Subcutaneous adipose tissue (tissue), 4 donors: ENCODE results near the gene TNIK. TPM values are rescaled to one million over a fixed set of nuclear protein-coding genes. Genes with fewer than 3 reads are reported as not detected.

Experiments used
- CTCF ChIP-seq: fragments of 450-650 bp; IDR thresholded peaks from one replicate; pipeline ENCODE4 v1.5.1; 2016; ENCODE audit warnings: low read depth, mild to moderate bottlenecking, control low read depth, antibody characterized with exemption, moderate library complexity
- total RNA-seq, 4 donors: library from RNA; depleted of rRNA; stranded (reverse); fragments of >200 nt; gene quantifications; one replicate each; pipeline ENCODE4 v1.1.0, GENCODE V29; 2016

The TNIK gene
- total RNA-seq, 4 donors from 2014 or later: 1.5 to 11.7 (median 1.9) TPM

DNA sequence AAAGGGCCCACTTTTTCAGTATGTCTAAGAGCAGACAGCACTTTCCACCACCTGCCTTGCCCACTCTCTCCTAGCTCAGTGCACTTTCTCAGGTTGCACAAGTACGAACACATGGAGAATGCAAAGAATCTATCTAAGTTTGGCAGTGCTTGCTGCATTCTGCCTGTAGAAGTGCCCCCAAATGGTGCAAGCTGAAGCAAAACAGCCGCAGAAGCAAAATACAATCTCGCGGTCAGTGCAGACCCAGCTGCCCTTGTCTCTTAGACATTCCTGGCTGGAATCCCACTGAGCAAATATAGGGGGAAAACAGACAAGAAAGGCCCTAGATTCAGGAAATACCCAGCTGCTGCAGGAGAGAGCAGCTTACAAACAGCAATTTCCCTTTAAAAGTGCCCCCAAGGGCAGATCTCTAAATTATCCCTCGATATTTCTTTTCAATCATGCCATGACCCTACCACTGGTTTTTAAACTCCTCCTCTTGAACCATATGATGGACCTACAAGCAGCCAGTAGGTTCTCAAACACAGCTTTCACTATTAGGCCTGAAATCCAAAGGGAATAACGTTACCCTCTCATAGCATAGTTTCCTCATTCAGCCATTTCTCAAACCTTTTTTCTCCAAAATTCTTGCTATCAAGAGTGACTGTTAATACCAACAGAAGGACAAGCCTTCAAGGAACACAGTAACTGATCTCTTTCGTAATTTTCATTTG, 67.0 kb downstream of the TNIK start:
- no peak for TF ChIP-seq CTCF

- TF ChIP-seq CTCF: no peak
Observed at GRCh38 chr3:171391432-171391831, 68.8 kb downstream of the TNIK start.

DNA sequence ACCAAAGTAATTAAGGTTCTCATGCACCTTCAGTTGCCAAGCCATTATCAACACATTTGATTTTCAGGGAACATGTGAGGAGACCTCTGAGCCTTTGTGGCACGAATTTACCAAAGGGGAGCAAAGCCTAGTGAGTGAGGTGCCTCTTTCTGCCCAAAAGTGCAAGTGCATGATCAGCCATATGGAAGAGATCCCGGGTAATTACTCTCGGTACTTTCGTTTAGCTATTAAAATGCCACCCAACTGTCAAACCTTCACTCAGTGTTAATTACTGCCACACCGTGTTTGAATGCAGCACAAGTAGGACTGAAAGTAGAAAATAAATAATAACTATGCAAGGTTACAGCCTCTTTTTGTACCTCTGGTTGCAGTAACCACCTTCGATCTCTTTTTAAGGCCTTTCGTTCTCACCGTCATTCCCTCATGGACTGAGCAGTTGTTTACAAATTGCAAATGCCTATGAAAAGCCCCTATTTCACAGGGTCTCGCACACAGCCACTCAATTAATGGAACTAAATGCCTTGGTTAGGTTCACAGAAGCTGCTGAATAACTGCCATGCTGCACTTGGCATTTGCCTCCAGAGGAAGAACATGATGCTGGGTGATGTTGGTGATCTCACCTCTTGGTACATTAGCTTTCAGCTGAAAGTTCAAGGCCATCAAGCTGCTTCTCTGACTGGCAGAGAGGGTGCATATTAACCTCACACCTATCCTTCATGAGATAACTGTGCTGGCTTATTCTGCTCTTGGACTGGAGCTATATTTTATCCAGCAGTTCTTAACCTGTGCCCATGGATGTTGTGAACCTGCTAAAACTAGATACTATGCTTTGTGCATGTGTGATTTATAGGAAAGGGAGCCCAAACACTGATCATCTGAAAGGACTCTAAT, 69.9 kb downstream of the TNIK start:
- no peak for TF ChIP-seq CTCF

GRCh38 chr3:171389491-171389890, 70.7 kb downstream of the TNIK start:
- TF ChIP-seq CTCF: no peak

GRCh38 chr3:171388527-171388926, 71.7 kb downstream of the TNIK start:
- TF ChIP-seq CTCF: no peak

DNA sequence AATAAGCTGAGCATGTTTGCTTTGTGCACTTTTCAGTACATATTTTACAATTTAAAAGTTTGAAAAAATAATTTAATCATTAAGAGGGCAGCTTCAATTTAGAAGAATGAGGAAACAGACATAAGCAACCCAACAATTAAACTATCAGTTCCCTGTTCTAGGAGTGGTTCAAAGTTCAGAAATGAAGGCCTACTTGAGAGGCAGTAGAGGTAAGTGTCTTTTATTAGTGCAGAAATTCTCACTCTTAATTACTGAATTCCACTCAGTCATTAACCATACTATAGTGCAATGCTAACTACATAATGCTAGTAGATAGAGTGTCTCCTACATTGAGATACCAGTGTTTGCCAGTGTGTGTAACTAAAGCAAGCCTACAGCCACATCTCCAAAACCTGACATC, 73.1 kb downstream of the TNIK start:
- TF ChIP-seq CTCF: no peak

DNA sequence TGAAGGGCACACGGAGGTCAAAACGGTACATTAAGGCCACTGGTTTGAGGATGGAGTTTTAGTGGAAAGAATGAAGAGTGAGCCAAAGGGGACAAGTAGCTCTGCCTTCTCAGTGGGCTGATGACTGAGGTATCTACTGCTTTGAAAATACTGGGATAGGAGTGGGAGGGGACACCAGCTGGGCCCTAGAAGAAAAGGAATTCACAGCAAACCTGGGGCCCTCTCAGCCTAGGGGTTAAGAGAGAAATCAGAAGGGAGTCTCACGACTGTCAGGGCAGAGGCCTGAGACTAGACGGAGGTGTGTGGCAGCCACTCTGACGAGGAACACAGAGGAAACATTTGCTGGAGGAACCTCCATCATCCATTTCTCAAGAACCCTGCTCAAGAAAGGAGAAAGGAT, 75.1 kb downstream of the TNIK start:
- no peak for TF ChIP-seq CTCF
